ENCODE results near the gene TIAM2.
"Not testable (repeated sequence)": the region's sequence is repeated elsewhere in the genome, so short reads cannot be mapped to it uniquely, and the experiment has no call there.

Gene TIAM2

DNA sequence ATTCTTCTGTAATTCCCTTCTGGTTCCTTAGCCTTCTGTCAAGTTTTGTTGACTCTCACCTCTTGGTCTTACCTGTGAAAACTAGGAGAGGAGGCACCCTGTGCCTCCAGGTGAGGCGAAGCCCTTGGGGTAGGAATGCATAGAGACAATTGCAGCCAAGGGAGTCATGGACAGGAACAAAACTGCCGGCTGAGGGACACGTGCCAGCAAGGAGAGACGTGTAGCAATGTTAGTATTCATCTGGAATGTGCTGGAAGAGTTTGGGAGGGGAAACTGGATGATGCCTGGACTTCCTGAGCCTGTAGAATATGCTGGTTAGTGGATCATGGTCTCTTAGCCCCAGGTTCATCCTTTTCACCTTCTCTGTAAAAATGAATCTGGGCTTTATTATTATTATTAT, 3.9 kb upstream of the TIAM2 start:
- no peak for DNase-seq (ENCODE audit: low spot score)

- DNase-seq (ENCODE audit: low spot score): no peak
Measured at GRCh38 chr6:154993026-154993425, 2.1 kb upstream of the TIAM2 start.

- DNase-seq (ENCODE audit: low spot score): no peak
Measured at GRCh38 chr6:154993710-154994109, 1.4 kb upstream of the TIAM2 start.

DNA sequence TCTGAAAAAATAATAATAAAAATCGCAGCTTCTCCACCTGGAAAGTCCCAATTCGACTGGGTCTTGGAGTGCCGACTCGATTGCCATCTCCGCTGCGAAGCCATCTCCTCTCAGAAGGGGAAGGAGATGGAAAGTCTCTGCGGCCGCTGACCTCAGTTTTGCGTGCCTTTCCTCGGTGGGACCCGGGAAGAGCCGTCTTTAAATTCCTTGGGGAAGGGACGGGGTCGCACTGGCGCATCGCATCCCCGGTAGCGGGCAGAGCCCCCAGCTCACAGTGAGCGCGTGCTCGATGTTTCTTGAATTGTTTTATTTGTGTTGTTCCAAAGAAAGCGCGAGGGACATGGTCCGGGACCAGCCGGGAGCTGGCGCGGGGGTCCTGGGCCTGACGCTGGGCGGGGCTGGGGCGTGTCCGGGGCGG, 270 bp upstream of the TIAM2 start:
- no peak for DNase-seq (ENCODE audit: low spot score)

- no peak for DNase-seq (ENCODE audit: low spot score)
Measured at GRCh38 chr6:154996016-154996590, 988 bp downstream of the TIAM2 start.

GRCh38 chr6:154996841-154997311, 1.8 kb downstream of the TIAM2 start:
- DNase-seq (ENCODE audit: low spot score): no peak

- DNase-seq (ENCODE audit: low spot score): no peak
Measured at GRCh38 chr6:154998855-154999254, 3.7 kb downstream of the TIAM2 start.

- no peak for DNase-seq (ENCODE audit: low spot score)
Measured at GRCh38 chr6:155001482-155001881, 6.4 kb downstream of the TIAM2 start.

DNA sequence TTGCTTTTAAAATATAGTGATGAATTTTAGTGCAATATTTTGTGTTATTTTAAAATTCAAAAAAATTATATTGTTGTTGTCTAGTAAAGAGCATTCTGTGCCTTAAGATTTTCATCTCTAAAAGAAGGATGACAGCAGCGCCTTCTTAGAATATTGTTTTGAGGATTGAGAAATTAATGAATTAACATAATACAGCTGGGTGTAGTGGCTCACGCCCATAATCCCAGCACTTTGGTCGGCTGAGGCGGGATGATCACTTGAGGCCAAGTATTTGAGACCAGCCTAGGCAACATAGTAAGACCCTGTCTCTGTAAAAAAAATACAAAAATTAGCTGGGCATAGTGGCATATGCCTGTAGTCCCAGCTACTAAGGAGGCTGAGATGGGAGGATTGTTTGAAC, 6.8 kb downstream of the TIAM2 start:
- no peak for DNase-seq (ENCODE audit: low spot score)

GRCh38 chr6:155003476-155003875, 8.4 kb downstream of the TIAM2 start:
- no peak for DNase-seq (ENCODE audit: low spot score)

DNA sequence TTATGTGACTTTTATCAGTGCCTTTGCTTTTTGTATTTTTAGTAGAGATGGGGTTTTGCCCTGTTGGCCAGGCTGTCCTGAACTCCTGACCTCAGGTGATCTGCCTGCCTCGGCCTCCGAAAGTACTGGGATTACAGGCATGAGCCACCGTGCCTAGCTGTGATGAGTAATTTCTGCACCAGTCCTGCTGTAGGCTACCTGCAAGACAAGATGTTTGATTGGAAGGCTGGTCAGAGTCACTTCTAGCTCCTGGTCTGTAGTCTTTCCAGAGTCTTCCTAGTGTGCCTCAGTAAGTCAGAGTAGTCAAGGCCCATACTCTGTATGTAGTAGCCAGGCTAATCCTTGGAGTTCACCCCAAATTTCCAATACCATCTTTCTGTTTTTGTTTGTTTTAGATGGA, 8.9 kb downstream of the TIAM2 start:
- no peak for DNase-seq (ENCODE audit: low spot score)

GRCh38 chr6:155004576-155005372, 9.7 kb downstream of the TIAM2 start:
- DNase-seq (ENCODE audit: low spot score): no peak

- no peak for DNase-seq (ENCODE audit: low spot score)
Measured at GRCh38 chr6:155008625-155009024, 13.5 kb downstream of the TIAM2 start.

GRCh38 chr6:155010940-155011339, 15.8 kb downstream of the TIAM2 start:
- no peak for DNase-seq (ENCODE audit: low spot score)

- DNase-seq (ENCODE audit: low spot score): no peak
Measured at GRCh38 chr6:155011809-155012291, 16.7 kb downstream of the TIAM2 start.

GRCh38 chr6:155013457-155013876, 18.4 kb downstream of the TIAM2 start:
- no peak for DNase-seq (ENCODE audit: low spot score)

- DNase-seq (ENCODE audit: low spot score): no peak
Measured at GRCh38 chr6:155014137-155014536, 19.0 kb downstream of the TIAM2 start.

GRCh38 chr6:155014670-155015300, 19.7 kb downstream of the TIAM2 start:
- DNase-seq (ENCODE audit: low spot score): no peak

DNA sequence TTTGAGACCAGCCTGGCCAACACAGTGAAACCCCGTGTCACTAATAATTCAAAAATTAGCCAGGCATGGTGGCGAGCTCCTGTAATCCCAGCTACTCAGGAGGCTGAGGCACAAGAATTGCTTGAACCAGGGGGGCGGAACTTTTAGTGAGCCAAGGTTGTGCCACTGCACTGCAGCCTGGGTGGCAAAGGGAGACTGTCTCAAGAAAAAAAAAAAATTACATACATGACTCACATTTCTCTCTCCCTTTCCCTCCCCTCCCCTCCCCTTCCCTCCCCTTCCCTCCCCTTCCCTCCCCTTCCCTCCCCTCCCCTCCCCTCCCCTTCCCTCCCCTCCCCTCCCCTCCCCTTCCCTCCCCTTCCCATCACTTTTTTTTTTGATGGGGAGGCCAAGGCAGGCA, 23.3 kb downstream of the TIAM2 start:
- DNase-seq (ENCODE audit: low spot score): not testable (repeated sequence)

DNA sequence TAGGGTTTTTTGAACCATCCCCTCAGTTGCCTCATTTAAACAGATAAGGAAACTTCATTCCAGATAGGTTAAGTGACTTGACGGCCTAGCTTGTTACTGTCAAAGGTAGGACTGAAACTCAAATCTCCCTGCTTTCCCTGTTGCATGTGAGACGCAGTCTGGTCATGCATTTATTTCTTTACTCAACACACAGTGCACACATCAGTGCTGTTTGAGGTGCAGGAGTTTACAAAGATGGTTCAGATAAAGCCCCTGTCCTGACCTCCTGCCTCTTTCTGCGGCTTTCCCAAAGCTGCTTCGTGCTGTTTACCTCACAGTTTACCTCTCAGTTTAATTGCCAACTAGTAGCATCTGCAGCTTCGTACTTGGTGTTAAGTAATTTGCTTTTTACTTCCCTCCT, 26.6 kb downstream of the TIAM2 start:
- no peak for DNase-seq (ENCODE audit: low spot score)

DNA sequence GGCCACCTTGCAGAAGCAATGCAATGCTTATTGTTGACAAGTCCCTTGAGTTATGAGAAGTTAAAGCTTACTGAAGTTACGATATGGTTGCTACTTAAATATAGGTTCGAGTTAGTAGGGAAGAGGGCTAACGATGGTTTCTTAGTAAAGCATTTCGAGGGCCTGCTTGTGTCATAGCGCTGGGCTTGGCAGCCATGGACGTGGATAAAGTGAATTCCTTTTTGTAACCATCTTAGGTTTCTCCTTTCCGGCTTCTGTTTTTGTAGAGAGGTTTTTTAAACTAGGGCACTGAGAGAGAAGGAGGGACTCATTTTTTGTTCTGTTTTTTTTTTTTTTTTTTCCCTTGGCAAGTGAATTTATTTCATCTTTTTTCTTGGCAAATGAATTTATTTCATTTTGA, 27.6 kb downstream of the TIAM2 start:
- DNase-seq (ENCODE audit: low spot score): no peak

DNA sequence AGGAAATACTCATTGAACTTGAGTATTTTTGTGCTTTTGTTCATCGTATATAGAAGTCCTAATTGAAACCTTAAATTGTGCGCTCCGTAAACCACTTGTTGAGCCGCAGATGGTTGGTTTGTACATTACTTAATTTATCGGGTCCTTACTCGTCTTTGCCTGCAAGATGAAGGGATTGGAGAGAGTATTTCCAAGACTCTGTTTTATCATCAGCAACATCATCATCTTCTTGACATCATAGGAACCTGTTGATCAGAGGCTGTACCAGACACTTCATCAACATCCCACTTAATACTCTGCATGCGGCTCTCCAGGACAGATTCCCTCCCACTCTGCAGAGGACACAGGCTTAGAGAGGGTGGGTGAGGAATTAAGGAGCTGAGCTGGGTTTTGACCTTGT, 28.6 kb downstream of the TIAM2 start:
- no peak for DNase-seq (ENCODE audit: low spot score)

DNA sequence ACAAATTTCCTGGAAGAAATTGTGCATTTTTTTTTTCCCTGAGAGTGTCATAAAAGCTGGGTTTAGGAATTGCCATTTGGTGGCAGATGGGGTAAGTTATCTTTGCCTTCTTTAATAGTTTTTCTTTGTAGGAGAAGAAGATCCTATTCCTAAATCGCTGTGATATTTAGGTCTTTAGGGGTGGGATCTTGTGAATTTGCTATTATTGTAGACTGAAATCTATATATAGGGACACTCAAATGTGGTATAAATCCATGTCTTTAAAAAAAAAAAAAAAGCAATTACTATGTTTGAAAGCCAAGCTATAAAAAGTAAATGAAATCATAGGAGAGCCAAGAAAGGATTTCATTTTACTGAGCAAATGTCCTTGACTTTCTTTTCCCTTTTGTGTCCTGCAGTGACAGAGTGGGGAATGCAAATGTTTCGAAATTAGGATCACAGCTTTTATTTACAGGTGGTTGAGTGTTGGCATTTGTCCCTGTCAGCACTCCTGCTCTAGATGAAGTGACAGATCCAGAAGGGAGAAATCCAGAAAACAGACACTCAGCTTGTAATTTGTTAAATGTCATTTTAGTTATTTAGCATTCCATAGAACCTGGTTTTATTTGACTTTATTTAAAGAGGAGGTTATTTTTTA, 29.4 kb downstream of the TIAM2 start:
- no peak for DNase-seq (ENCODE audit: low spot score)

Measured in RKO (cell line).